Activated effector memory CD4-positive, alpha-beta T cell treated with Interleukin-2 at 50 U/mL for 16 hours (primary cell): ENCODE measurements around the gene RINL.
A peak's percentile ranks its signal among the peaks of the same experiment; 100 is the strongest.
"Not testable (repeated sequence)": the region's sequence is repeated elsewhere in the genome, so short reads cannot be mapped to it uniquely, and the experiment has no call there.

Experiments used
- DNase-seq: peaks from one replicate; pipeline ENCODE4 v3.0.0-alpha.2; 2020

The RINL gene

GRCh38 chr19:38904581-38905539, 26.8 kb upstream of the RINL start:
- DNase-seq = no peak

- DNase-seq = no peak
Observed at GRCh38 chr19:38901683-38902082, 23.6 kb upstream of the RINL start.

- DNase-seq = no peak
Observed at GRCh38 chr19:38900743-38901190, 22.7 kb upstream of the RINL start.

GRCh38 chr19:38900202-38900629, 22.1 kb upstream of the RINL start:
- DNase-seq = no peak

- peak; percentile 99 for DNase-seq
Observed at GRCh38 chr19:38899447-38900201, 21.5 kb upstream of the RINL start, which contains the start of the genes NFKBIB and SIRT2. TSS of gene NFKBIB (plus strand) at chr19:38899969. CDS start at chr19:38900033, 64 bp downstream. TSS of gene SIRT2 (minus strand) at chr19:38899618. CDS start at chr19:38899521, 97 bp downstream.

- DNase-seq = no peak
Observed at GRCh38 chr19:38898788-38899446, 20.8 kb upstream of the RINL start.

- DNase-seq = no peak
Observed at GRCh38 chr19:38894968-38895367, 16.9 kb upstream of the RINL start.

- no peak for DNase-seq
Observed at GRCh38 chr19:38893341-38893771, 15.3 kb upstream of the RINL start.

- DNase-seq = no peak
Observed at GRCh38 chr19:38892841-38893240, 14.8 kb upstream of the RINL start.

- no peak for DNase-seq
Observed at GRCh38 chr19:38891771-38892170, 13.7 kb upstream of the RINL start.

- DNase-seq = no peak
Observed at GRCh38 chr19:38890686-38891085, 12.6 kb upstream of the RINL start.

GRCh38 chr19:38889803-38890202, 11.7 kb upstream of the RINL start:
- DNase-seq = no peak

- no peak for DNase-seq
Observed at GRCh38 chr19:38888876-38889275, 10.8 kb upstream of the RINL start.

- DNase-seq = not testable (repeated sequence)
Observed at GRCh38 chr19:38884691-38885090, 6.6 kb upstream of the RINL start.

GRCh38 chr19:38883286-38883685, 5.2 kb upstream of the RINL start:
- no peak for DNase-seq

GRCh38 chr19:38880882-38881609, 3.0 kb upstream of the RINL start:
- DNase-seq = no peak

- DNase-seq = no peak
Observed at GRCh38 chr19:38880076-38880881, 2.2 kb upstream of the RINL start.

- no peak for DNase-seq
Observed at GRCh38 chr19:38879400-38879751, 1.3 kb upstream of the RINL start.

GRCh38 chr19:38878575-38879399, 712 bp upstream of the RINL start:
- DNase-seq = no peak

- no peak for DNase-seq
Observed at GRCh38 chr19:38875656-38876395, 2.2 kb downstream of the RINL start.
